H1 (cell line): ENCODE data around the gene VPS11. TPM values are rescaled to one million over a fixed set of nuclear protein-coding genes. Genes with fewer than 3 reads are reported as not detected.

Source experiments
- CTCF ChIA-PET: fragments of 300-600 bp; sonication (Branson Sonifier 250); formaldehyde crosslinking; loops from one replicate; lab custom pipeline; 2021; ENCODE audit not compliant: partially characterized antibody; lab: Charles Lee
- POLR2A ChIA-PET: fragments of 300-600 bp; sonication (Branson Sonifier 250); formaldehyde crosslinking; loops from one replicate; lab custom pipeline; 2021; ENCODE audit warnings: inconsistent platforms; ENCODE audit not compliant: partially characterized antibody; lab: Charles Lee
- DNase-seq, 2 experiments: peaks; one replicate each; pipeline versions ENCODE4 v3.0.0 to v3.0.0-alpha.2; 2010 to 2022; ENCODE audit warnings: low spot score in 2 of 2, low read depth in 1 of 2, mixed read lengths in 1 of 2
- FAIRE-seq: peaks from 2 replicates; lab custom pipeline; 2011; peaks lifted over from hg19 to GRCh38; lab: Jason Lieb, UNC
- H2AFZ ChIP-seq: 2 replicates; pipeline ENCODE4 v1.8.1; 2012; ENCODE audit warnings: low read length, inconsistent platforms
- H2AK5ac ChIP-seq: 2 replicates; pipeline ENCODE4 v1.6.1; 2013; ENCODE audit warnings: low read depth, low read length
- H2BK120ac ChIP-seq: replicated peaks from 2 replicates; pipeline ENCODE3; 2013; ENCODE audit warnings: low read depth, low read length, inconsistent platforms
- H2BK12ac ChIP-seq: 2 replicates; pipeline ENCODE4 v1.6.1; 2013; ENCODE audit warnings: low read depth, low read length
- H2BK15ac ChIP-seq: 2 replicates; pipeline ENCODE4 v1.6.1; 2013; ENCODE audit warnings: low read length
- H2BK20ac ChIP-seq: 2 replicates; pipeline ENCODE4 v1.6.1; 2013; ENCODE audit warnings: low read length
- H2BK5ac ChIP-seq: 2 replicates; pipeline ENCODE4 v1.6.1; 2013; ENCODE audit warnings: low read depth, low read length
- H3K14ac ChIP-seq: 2 replicates; pipeline ENCODE4 v1.6.1; 2013; ENCODE audit warnings: inconsistent platforms; ENCODE audit not compliant: insufficient read length
- H3K18ac ChIP-seq: 2 replicates; pipeline ENCODE4 v1.6.1; 2013; ENCODE audit warnings: low read length; ENCODE audit errors: extremely low read depth
- H3K23ac ChIP-seq: 2 replicates; pipeline ENCODE4 v1.6.1; 2013; ENCODE audit warnings: inconsistent platforms; ENCODE audit not compliant: insufficient read length
- H3K23me2 ChIP-seq: 2 replicates; pipeline ENCODE4 v1.6.1; 2013; ENCODE audit warnings: low read depth, low read length
- H3K27ac ChIP-seq: 2 replicates; pipeline ENCODE4 v1.6.1; 2011; ENCODE audit warnings: low read depth, low read length, inconsistent platforms
- H3K27me3 ChIP-seq, 4 experiments: replicated peaks in 1 of 4; 1 replicate in 1 of 4; 2 replicates in 3 of 4; pipeline versions ENCODE4 v1.6.1 to v1.8.1; 2011 to 2013; ENCODE audit warnings: low read length in 3 of 4, mild to moderate bottlenecking in 3 of 4, inconsistent platforms in 2 of 4, mixed read lengths in 2 of 4, moderate library complexity in 1 of 4; ENCODE audit not compliant: control insufficient read depth in 3 of 4, insufficient read depth in 3 of 4; ENCODE audit errors: extremely low read depth in 1 of 4
- H3K36me3 ChIP-seq, 4 experiments: 2 replicates each; pipeline versions ENCODE4 v1.6.1 to v1.8.1; 2011 to 2013; ENCODE audit warnings: mild to moderate bottlenecking in 4 of 4, low read length in 3 of 4, moderate library complexity in 2 of 4, control low read depth in 1 of 4, inconsistent platforms in 1 of 4; ENCODE audit not compliant: insufficient read depth in 4 of 4, control insufficient read depth in 2 of 4
- H3K4ac ChIP-seq: replicated peaks from 2 replicates; pipeline ENCODE3; 2013; ENCODE audit warnings: low read length, low read depth, mixed read lengths, inconsistent platforms; ENCODE audit not compliant: insufficient read length
- H3K4me1 ChIP-seq, 4 experiments: replicated peaks in 1 of 4; 1 replicate in 1 of 4; 2 replicates in 3 of 4; pipeline versions ENCODE4 v1.6.1 to v1.8.1; 2011 to 2013; ENCODE audit warnings: low read length in 3 of 4, inconsistent platforms in 2 of 4, mixed read lengths in 1 of 4; ENCODE audit not compliant: insufficient read depth in 4 of 4, control insufficient read depth in 3 of 4
- H3K4me2 ChIP-seq, 2 experiments: 2 replicates each; pipeline versions ENCODE4 v1.6.1 to v1.8.1; 2011 to 2013; ENCODE audit warnings: low read depth in 2 of 2, low read length in 2 of 2, control low read depth in 1 of 2, inconsistent platforms in 1 of 2, mild to moderate bottlenecking in 1 of 2; ENCODE audit not compliant: insufficient read depth in 1 of 2
- H3K4me3 ChIP-seq, 4 experiments: fragments of 200-600, 300-600 bp in 1 of 4; sonication (generic), shearing (Covaris generic), sonication (Bioruptor Twin) in 1 of 4; 2 replicates each; pipeline versions ENCODE4 v1.5.1 to v1.8.1; 2011 to 2016; ENCODE audit warnings: low read length in 4 of 4, low read depth in 3 of 4, control low read depth in 2 of 4, inconsistent platforms in 2 of 4, mild to moderate bottlenecking in 2 of 4, mixed read lengths in 1 of 4, moderate library complexity in 1 of 4; ENCODE audit not compliant: insufficient read depth in 2 of 4; ENCODE audit errors: extremely low read depth in 1 of 4
- H3K56ac ChIP-seq: replicated peaks from 2 replicates; pipeline ENCODE3; 2013; ENCODE audit warnings: low read depth, mild to moderate bottlenecking, mixed read lengths, low read length, inconsistent platforms; ENCODE audit not compliant: insufficient read length
- H3K79me1 ChIP-seq: 2 replicates; pipeline ENCODE4 v1.6.1; 2013; ENCODE audit warnings: low read depth, low read length, control low read depth
- H3K79me2 ChIP-seq, 2 experiments: 2 replicates each; pipeline versions ENCODE4 v1.6.1 to v1.8.1; 2012 to 2013; ENCODE audit warnings: low read length in 2 of 2, mild to moderate bottlenecking in 2 of 2, inconsistent platforms in 1 of 2; ENCODE audit not compliant: insufficient read depth in 2 of 2, control insufficient read depth in 1 of 2
- H3K9ac ChIP-seq, 4 experiments: replicated peaks in 1 of 4; 1 replicate in 1 of 4; 2 replicates in 3 of 4; pipeline versions ENCODE4 v1.6.1 to v1.8.1; 2011 to 2013; ENCODE audit warnings: low read depth in 3 of 4, low read length in 3 of 4, control low read depth in 2 of 4, mild to moderate bottlenecking in 2 of 4, moderate library complexity in 2 of 4, inconsistent platforms in 1 of 4; ENCODE audit errors: extremely low read depth in 1 of 4
- H3K9me3 ChIP-seq, 2 experiments: 2 replicates each; pipeline versions ENCODE4 v1.6.1 to v1.8.1; 2012 to 2013; ENCODE audit warnings: mild to moderate bottlenecking in 2 of 2, moderate library complexity in 2 of 2, control low read depth in 1 of 2, inconsistent platforms in 1 of 2, low read depth in 1 of 2, low read length in 1 of 2, mixed read lengths in 1 of 2; ENCODE audit not compliant: insufficient read depth in 2 of 2
- H4K20me1 ChIP-seq, 2 experiments: replicated peaks in 1 of 2; 2 replicates each; pipeline versions ENCODE3 to v1.8.1; 2011 to 2013; ENCODE audit warnings: inconsistent platforms in 2 of 2, low read length in 2 of 2, mild to moderate bottlenecking in 1 of 2; ENCODE audit not compliant: insufficient read depth in 2 of 2, control insufficient read depth in 1 of 2
- H4K5ac ChIP-seq: 2 replicates; pipeline ENCODE4 v1.6.1; 2013; ENCODE audit warnings: low read length, low read depth, mixed read lengths, inconsistent platforms; ENCODE audit not compliant: insufficient read length
- H4K8ac ChIP-seq: 2 replicates; pipeline ENCODE4 v1.8.0; 2013; ENCODE audit warnings: mild to moderate bottlenecking, moderate library complexity, low read length, inconsistent platforms; ENCODE audit not compliant: insufficient read depth; ENCODE audit errors: extremely low read depth
- H4K91ac ChIP-seq: replicated peaks from 2 replicates; pipeline ENCODE3; 2013; ENCODE audit warnings: low read length, mixed read lengths, inconsistent platforms; ENCODE audit not compliant: insufficient read length
- BRCA1 ChIP-seq: IDR thresholded peaks from 2 replicates; pipeline ENCODE4 v1.6.1; 2012; ENCODE audit warnings: low read depth, low read length, improper control_type of control experiment
- CBX5 ChIP-seq: fragments of 300-800, 300-1000 bp; sonication (generic); IDR thresholded peaks from 2 replicates; pipeline ENCODE4 v1.7.1; 2016; ENCODE audit warnings: antibody characterized with exemption, low read length, low read depth
- CHD2 ChIP-seq: IDR thresholded peaks from 2 replicates; pipeline ENCODE4 v1.6.1; 2012; ENCODE audit warnings: low read length, improper control_type of control experiment
- EZH2 ChIP-seq: fragments of 200-600 bp; sonication (generic); IDR thresholded peaks from 2 replicates; pipeline ENCODE4 v1.7.1; 2012; ENCODE audit warnings: low read depth, mild to moderate bottlenecking, moderate library complexity, low read length, inconsistent platforms; ENCODE audit not compliant: severe bottlenecking
- SP1 ChIP-seq: IDR thresholded peaks from 2 replicates; pipeline ENCODE4 v1.6.1; 2011; ENCODE audit warnings: low read depth, low read length
- SP2 ChIP-seq: IDR thresholded peaks from 2 replicates; pipeline ENCODE4 v1.6.1; 2012; ENCODE audit warnings: mild to moderate bottlenecking, low read length, inconsistent platforms
- SUZ12 ChIP-seq: fragments of 200-600 bp; sonication (generic); IDR thresholded peaks from 2 replicates; pipeline ENCODE4 v1.6.1; 2012; ENCODE audit warnings: mild to moderate bottlenecking, inconsistent platforms, low read length, moderate library complexity, mixed read lengths
- TAF7 ChIP-seq: optimal IDR thresholded peaks from 2 replicates; pipeline ENCODE3; 2011; ENCODE audit warnings: low read depth, mild to moderate bottlenecking, inconsistent platforms, low read length, moderate library complexity, borderline replicate concordance
- YY1 ChIP-seq: IDR thresholded peaks from 2 replicates; pipeline ENCODE4 v1.6.1; 2011; ENCODE audit warnings: low read depth, mild to moderate bottlenecking, low read length
- ZNF274 ChIP-seq: IDR thresholded peaks from 2 replicates; pipeline ENCODE4 v1.7.0; 2012; ENCODE audit warnings: low read length, borderline replicate concordance; ENCODE audit errors: extremely low read depth
- WGBS, 2 experiments: shearing (Covaris generic) in 1 of 2; methylation state at CpG; one replicate each; pipeline versions ENCODE4 v1.1.6 to v1.1.7; 2013 to 2015; ENCODE audit warnings: low lambda C conversion rate in 2 of 2, mixed read lengths in 2 of 2, inconsistent platforms in 1 of 2, low coverage in 1 of 2, missing lambda C conversion rate in 1 of 2; ENCODE audit not compliant: insufficient replicate concordance in 2 of 2, insufficient coverage in 1 of 2, insufficient read length in 1 of 2; ENCODE audit errors: extremely low coverage in 1 of 2, missing lambda C conversion rate in 1 of 2; 5-methylcytosine and 5-hydroxymethylcytosine counted together
- polyA plus RNA-seq, 7 experiments: library from polyadenylated mRNA; depleted of rRNA in 3 of 7; stranded (reverse) in 5 of 7; unstranded in 2 of 7; fragments of >200 nt in 5 of 7; fragments of 200-250 nt in 2 of 7; gene quantifications; 1 replicate in 5 of 7; 2 replicates in 1 of 7; 4 replicates in 1 of 7; pipeline versions ENCODE4 v1.2.1 to v1.2.3, GENCODE V29; 2011 to 2013; ENCODE audit warnings: missing spikeins in 2 of 7, mixed read lengths in 2 of 7
- total RNA-seq: library from RNA; stranded (reverse); fragmentation: NEBNext Ultra II Directional; extraction: Animal tissue kit (Norgen Biotek cat#: 25700); gene quantifications from 2 replicates; pipeline ENCODE4 v1.2.1, GENCODE V29; 2021
- TF ChIP-seq, protein P1 (sequence below): IDR thresholded peaks from 2 replicates; pipeline ENCODE4 v1.6.1; 2011; ENCODE audit warnings: low read length, improper control_type of control experiment

Gene VPS11
- total and polyA plus RNA-seq, 2 of the 8 experiments (the other 6 are each of a cell fraction or from before 2014, with no cell fraction given): 13.1 to 15.5 TPM

DNA sequence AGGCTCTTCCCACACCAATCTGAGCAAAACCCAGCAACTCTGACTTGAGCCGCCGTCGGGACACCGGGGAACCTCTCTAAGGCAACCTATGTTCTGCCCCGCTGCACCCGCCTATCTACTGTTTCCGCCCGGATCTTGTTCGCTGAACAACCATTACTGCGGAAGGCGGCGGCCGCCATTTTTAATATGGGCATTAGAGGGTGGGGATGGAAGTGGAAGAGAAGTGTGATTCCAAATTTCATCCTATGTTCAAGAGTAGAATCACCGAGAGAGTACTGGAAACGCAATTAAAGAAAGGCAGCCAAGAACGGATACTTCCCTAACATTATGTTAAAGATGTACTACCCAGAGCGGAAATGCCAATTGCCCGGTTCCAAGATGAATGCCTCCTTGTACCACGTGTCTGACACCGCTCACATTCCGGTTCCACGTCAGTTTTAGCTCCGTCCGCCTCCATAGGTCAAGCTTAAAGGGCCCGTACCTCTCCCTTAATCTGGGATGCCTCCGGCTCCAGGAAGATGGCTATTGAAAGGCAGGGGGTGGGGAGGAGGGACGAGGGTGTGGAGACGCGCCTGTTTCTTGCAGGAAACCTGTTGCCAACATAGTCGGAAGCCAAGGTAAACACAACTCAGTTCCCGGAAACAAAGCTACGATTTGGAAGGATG, 34.3 kb downstream of the VPS11 start, which contains the start of gene DPAGT1:
Gene DPAGT1, minus strand, starts transcription at position 95 of the 665 bp plus-strand sequence. CDS start 198 bp downstream, outside the sequence.
- 1% methylated on average over 32 of the region's 32 CpGs; no CpG with 5 or more reads in 1 of the 2 experiments for WGBS, 2 experiments
- H3K79me2 ChIP-seq: peaks cover 0 to 12% of the 10 kb centered on the region in 2 experiments; a peak in 2 of 4 replicates
- peak; percentile 79 for FAIRE-seq
- no peak for TF ChIP-seq SP2
- TF ChIP-seq CBX5: no peak
- TF ChIP-seq, protein P1, sequence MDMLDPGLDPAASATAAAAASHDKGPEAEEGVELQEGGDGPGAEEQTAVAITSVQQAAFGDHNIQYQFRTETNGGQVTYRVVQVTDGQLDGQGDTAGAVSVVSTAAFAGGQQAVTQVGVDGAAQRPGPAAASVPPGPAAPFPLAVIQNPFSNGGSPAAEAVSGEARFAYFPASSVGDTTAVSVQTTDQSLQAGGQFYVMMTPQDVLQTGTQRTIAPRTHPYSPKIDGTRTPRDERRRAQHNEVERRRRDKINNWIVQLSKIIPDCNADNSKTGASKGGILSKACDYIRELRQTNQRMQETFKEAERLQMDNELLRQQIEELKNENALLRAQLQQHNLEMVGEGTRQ: peak; percentile 86
- no peak for TF ChIP-seq BRCA1
- peak; percentile 29; the same call in 1 of the 2 replicates for TF ChIP-seq SP1
- TF ChIP-seq EZH2: no peak
- peak; percentile 99 for TF ChIP-seq YY1
- no peak for TF ChIP-seq ZNF274
- TF ChIP-seq CHD2: 0 out of 2 replicates have a peak, but pooled peaks have one; percentile 17
- TF ChIP-seq SUZ12: no peak
- no peak for TF ChIP-seq TAF7

More for the DNA sequence above, 34.3 kb downstream of the VPS11 start, which contains the start of gene DPAGT1:
- peak within 1 kb of the TSS; percentile 96 for H2BK5ac ChIP-seq
- peak within 1 kb of the TSS; percentile 100 for H2AFZ ChIP-seq
- ChIA-PET CTCF (interaction anchor here (0.6 to 1.7 kb wide), 16 partner anchors 10 to 310 kb away, joined by 3 to 9 read pairs (median 4); partner anchors contain the start of gene VPS11), POLR2A (interaction anchor here (0.7 to 2.1 kb wide), 26 partner anchors 9 to 284 kb away, joined by 3 to 17 read pairs (median 5); partner anchors contain the start of genes HINFP, HMBS, HYOU1 and MCAM)
- peaks cover 20% of the 10 kb centered on the region for H3K23me2 ChIP-seq
- 0 out of 2 replicates have a peak within 1 kb of the TSS, but pooled peaks have one; percentile 95 for H2BK15ac ChIP-seq
- peak within 1 kb of the TSS; percentile 44 for H3K18ac ChIP-seq
- H4K5ac ChIP-seq: peak within 1 kb of the TSS; percentile 44
- no peaks in the 10 kb centered on the region for H3K27me3 ChIP-seq
- peak within 1 kb of the TSS; percentile 10 for H2BK12ac ChIP-seq
- peak within 1 kb of the TSS; percentile 99 for H2AK5ac ChIP-seq
- H3K4me1 ChIP-seq: peaks cover 3 to 20% (median 5%) of the 10 kb centered on the region in 4 experiments
- H3K4me3 ChIP-seq: peak within 1 kb of the TSS; percentile 66 to 97 (median 90)
- H2BK20ac ChIP-seq: no peak within 1 kb of the TSS; the same call in 1 of the 2 replicates
- H4K91ac ChIP-seq: peak within 1 kb of the TSS; percentile 69
- no peak within 1 kb of the TSS for H3K23ac ChIP-seq
- H2BK120ac ChIP-seq: peak within 1 kb of the TSS; percentile 44
- H3K4ac ChIP-seq: peak within 1 kb of the TSS; percentile 19
- peaks cover 0 to 2% of the 10 kb centered on the region in 2 experiments for H4K20me1 ChIP-seq
- no peak within 1 kb of the TSS for H3K14ac ChIP-seq
- H3K56ac ChIP-seq: peak within 1 kb of the TSS; percentile 65
- peak within 1 kb of the TSS; percentile 99 for H3K27ac ChIP-seq
- no peaks in the 10 kb centered on the region for H3K9me3 ChIP-seq
- peak; percentile 79 to 92 for DNase-seq
- H3K36me3 ChIP-seq: peaks cover 5 to 19% (median 13%) of the 10 kb centered on the region in 4 experiments; a peak in 6 of 8 replicates
- H3K9ac ChIP-seq: peak within 1 kb of the TSS; percentile 76 to 97 (median 88)
- peak within 1 kb of the TSS; percentile 92 to 98 for H3K4me2 ChIP-seq
- H4K8ac ChIP-seq: peak within 1 kb of the TSS; percentile 91
- H3K79me1 ChIP-seq: peaks cover 7% of the 10 kb centered on the region
